ENCODE results near the gene STAT1.

DNA sequence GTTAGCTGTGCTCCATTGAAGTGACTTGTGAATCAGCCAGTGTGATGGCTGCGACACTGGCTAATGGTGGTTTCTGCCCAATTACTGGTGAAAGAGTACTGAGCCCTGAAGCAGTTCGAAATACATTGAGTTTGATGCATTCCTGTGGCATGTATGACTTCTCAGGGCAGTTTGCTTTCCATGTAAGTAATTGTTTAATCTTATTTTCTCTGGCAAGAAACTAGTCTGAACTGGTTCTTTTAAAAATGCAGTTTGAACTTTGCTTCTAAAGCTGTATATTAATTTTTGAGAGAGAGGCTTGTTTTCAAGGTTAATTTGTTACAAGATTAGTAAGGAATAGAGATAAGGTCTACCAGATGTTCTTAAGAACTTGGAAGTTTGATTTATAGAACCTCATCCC is 86.7 kb downstream of the STAT1 start:
- no peak for TF ChIP-seq CTCF (IDR thresholded peaks at IDR 0.05; ENCODE audit: poor library complexity, severe bottlenecking)
- TF ChIP-seq TAF1 (IDR thresholded peaks at IDR 0.05; ENCODE audit: low read depth): no peak
- no peak for TF ChIP-seq MXI1 (conservative IDR thresholded peaks at IDR 0.05; ENCODE audit: poor library complexity, severe bottlenecking)

Data from neural cell (in vitro differentiated cells).